Measurements from ENCODE around the gene CCDC24. TPM values are rescaled to one million over a fixed set of nuclear protein-coding genes. Genes with fewer than 3 reads are reported as not detected.
A peak's percentile ranks its signal among the peaks of the same experiment; 100 is the strongest.

Gene CCDC24
- total RNA-seq, 1 donor from 2014 or later, result 0.79 TPM

DNA sequence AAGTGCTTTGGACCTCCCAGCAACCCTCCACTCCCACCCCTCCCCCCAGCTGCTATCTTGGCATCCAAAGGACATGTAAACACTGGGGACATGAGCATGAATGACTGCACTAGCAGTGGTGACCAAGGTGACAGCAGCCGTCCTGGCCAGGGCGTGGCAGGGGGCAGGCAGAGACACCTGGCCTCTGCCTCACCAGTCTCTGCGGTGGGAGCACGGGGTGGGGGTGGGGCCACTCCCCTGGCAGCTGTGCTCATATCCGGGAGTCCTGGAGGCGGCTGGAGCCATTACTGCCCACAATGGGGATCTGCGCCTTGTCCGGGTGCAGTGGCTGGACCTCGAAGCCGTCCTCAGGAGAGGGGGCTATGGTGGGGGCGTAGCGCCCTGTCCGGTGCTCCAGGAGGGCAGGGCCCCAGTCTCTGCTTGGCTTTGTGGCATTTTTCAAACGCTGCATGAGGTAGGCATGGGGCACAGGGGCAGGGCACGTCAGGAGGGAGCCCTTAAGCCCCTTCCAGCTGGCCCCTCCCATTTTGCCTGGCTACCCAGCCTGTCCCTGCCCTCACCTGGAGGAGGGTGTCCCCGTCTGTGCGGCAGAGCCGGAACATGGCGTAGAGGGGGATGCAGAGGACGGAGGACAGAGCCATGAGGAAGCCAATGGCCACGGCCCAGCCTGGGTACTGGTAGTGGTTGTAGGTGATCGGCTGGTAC is 6.0 kb downstream of the CCDC24 start:
- no peak for DNase-seq (ENCODE audit: low read depth in 2 of 2)

DNA sequence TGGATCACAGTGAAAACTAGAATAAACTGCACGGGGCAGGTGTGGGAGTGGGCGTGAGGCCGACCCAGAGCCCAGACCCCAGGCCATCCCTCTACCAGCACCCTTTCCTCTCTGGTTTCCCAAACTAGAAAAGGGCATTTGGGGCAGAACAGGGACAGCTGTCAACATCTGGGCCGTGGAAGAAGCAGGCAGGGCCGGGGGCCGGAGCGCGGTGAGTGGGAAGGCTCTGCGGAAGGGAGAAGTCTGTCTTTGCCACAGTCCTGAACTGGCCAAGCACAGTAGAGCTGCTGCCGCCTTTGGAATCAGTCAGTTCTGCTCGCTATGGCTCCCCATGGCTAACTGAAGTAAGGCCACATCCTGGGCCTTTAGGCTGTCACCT is 6.6 kb downstream of the CCDC24 start:
- no peak for DNase-seq (ENCODE audit: low read depth in 2 of 2)

DNA sequence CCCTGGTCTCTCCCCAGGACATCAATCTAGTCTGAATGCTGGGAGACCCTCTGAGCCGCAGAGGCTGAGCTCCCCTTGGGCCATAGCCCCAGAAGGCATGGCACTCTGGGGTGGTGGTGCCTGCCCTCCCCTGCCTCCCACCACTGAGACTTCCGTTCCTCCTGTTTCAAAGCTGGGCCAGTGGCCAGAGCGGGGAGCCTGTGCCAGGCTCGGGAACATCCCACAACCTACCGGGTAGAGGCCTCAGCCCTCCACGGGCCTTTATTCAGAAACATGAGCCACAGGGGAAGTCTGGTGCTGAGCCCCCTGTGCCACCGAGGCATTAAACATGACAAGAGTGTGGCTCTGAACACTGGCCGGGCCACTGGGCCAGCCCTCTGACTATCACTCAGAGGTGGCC is 8.1 kb downstream of the CCDC24 start:
- DNase-seq (ENCODE audit: low read depth in 2 of 2), result no peak

DNA sequence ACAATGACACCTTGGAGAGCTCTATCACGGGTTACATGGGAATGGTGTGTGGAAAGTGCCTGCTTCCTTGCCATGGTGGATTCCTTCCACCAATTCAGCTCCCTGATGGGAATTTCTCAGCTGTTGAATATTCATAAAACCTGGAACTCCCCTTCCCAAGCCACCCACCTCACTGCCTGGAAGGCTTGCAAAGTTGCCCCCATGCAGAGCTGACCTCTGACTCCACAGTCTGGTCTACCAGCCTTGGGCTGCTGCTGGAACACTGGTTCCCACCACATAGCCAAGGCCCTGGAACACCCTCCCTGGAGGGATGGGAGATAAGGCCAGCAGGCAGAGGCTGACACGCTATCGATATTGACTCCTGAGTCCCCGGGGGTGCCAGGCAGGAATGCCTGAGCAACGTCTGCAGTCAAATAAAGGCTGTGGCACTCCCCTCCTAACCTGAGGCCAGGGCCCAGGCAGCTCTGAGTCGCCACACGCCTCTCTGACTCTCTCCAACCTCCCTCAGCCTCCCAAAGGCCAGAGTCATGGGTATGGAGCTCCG is 8.8 kb downstream of the CCDC24 start:
- no peak for DNase-seq (ENCODE audit: low read depth in 2 of 2)

DNA sequence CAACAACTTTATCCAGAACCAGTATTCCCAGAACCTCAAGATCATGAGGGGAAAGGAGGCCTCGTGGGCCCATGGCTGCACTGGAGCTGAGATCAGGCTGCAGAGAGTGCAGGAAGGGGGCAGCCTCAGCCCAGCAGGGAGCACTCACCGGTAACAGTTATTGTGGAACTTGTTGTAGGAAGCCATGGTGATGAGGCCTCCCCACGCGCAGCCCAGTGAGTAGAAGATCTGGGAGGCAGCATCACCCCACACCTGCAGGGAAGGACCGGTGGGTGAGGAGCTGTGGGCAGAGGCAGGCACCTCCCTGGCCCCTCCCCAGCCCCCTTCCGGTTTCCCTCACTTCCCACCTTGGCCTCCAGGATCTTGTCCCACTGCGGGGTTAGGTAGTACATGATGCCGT is 10.8 kb downstream of the CCDC24 start:
- no peak for DNase-seq (ENCODE audit: low read depth in 2 of 2)

DNA sequence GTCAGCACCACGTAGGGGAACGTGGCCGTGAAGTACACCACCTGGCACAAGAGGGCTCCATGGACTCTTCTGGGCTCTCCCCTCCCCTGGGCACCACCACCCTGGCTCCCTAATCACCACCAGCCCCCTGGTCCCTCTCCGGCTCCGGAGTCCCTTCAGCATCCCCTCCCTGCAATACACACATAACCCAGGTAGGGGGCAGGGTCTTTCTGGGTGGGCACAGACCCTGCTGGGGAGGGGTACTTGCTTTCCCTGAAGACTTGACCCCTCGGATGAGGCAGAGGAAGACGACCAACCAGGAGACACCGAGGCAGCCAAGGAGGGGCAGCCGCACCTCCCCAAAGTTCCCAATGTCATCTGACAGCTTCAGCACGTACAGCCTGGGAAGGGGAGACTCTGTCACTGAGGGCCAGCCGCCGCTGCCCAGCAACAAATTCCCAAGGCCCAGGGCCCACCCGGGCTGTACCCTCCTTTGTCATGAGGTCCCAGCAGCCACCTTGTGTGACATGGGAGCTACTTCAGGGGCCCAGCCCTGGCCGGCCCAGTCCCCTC is 11.3 kb downstream of the CCDC24 start:
- no peak for DNase-seq (ENCODE audit: low read depth in 2 of 2)

DNA sequence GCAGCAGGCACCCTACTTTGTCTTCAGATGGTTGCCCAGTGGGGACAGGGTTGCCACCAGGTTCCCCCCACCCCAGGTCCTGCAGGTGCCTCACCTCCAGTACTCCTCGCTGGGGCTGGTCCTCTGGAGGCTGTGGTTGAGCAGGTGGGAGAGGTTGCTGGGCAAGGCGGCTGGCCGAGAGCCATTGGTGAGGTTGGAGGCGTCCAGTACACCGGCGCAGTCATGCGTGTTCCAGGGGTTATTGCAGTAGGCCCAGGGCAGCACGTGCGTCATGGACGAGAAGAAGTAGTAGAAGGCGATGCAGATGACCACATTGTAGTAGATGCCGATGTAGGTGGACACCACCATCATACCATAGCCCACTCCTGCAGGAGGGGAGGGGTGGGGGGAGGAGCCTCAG is 16.9 kb downstream of the CCDC24 start:
- no peak for DNase-seq (ENCODE audit: low read depth in 2 of 2)

DNA sequence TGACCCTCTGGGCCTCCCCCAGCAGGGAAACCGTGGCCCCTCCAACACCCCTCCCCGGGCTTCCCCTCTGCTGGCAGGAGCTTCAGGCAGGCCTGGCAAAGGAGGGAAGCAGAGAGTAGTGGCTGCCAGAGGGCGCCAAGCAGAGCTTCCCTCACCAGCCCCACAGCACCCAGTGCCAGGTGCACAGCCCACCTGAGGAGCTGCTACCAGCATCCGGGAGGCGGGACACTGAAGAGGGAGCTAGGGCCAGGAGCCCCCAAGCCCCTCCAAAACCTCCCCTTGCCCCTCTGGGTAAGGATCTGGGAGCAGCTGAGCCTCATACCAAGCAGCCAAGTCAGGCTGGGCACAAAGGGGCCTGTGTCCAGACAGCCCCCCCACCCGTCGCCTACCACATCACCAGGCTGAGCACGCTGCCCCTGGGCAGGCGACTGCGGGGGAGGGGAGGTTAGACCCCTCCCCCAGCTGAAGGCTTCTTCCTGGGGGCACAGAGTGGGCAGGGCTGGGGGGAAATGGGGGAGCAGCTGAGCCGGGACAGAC is 19.6 kb downstream of the CCDC24 start:
- DNase-seq (ENCODE audit: low read depth in 2 of 2), result no peak

DNA sequence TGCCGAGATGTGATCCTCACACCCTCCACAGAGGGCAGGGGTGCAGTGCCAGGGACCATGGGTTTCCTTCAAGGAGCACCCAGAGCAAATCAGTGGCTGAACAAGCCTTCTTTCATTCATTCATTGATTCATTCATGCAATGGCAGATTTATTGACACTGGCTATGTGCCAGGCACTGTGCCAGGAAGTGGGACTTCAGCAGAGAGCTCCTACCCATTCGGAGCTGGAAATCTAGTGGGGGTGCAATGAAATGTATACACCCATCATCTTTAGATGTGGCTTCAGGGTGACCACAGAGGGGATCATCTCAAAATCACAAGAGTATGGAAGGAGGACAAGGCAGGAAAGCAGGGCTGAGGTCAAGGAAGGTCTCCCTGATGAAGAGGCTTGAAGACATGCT is 21.0 kb downstream of the CCDC24 start:
- DNase-seq (ENCODE audit: low read depth in 2 of 2), result peak in 1 of 2 donors; percentile 23

DNA sequence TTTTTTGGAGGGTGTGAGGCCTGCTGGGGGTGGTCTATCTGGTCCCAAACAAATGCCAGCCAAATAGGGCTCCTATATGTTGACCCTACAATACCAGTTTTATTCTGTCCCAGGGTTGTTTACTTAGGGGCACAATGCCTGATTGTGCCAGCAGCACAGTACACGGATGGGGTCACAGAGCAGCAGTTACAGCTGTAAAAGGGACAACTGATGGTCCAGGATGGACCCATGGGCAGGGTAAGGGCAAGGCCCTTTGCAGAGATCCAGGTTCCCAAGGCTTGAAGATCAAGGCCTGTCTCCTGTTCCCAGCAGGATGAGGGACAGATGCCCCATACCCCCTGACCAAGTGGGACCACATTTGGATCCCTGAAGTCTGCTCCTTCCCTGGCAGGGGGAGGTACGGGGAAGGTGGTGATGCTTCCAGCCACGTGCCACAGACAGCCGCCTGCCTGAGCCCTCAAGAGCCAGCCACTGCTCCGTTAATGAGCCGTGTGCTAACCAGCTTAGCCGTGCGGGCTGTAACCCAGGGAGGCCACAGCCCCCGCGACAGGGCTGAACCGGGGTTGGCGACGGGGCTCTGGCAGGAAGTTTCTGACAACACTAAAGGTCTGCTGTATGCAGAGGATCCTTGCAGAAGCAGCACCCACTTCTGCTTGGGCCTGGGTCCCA is 21.7 kb downstream of the CCDC24 start:
- no peak for DNase-seq (ENCODE audit: low read depth in 2 of 2)

DNA sequence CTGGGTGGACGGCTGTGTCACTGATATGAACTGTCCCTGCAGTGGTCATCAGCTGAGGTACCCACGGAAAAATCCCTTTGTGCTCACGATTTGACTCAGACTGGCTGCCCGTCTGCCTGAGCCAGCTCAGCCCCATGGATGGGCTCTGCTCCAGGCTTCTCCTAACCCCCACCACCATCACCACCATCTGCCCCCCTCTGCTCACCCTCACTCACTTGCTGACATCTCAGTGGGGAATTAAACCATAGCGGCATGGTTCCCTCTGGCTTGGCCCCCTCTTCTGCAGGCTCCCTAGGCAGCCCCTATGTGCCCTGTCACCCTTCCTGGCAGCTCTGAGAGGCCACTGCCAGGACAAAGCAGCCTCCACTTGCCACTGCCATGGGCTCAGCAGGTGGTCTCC is 22.6 kb downstream of the CCDC24 start:
- DNase-seq (ENCODE audit: low read depth in 2 of 2), result no peak

DNA sequence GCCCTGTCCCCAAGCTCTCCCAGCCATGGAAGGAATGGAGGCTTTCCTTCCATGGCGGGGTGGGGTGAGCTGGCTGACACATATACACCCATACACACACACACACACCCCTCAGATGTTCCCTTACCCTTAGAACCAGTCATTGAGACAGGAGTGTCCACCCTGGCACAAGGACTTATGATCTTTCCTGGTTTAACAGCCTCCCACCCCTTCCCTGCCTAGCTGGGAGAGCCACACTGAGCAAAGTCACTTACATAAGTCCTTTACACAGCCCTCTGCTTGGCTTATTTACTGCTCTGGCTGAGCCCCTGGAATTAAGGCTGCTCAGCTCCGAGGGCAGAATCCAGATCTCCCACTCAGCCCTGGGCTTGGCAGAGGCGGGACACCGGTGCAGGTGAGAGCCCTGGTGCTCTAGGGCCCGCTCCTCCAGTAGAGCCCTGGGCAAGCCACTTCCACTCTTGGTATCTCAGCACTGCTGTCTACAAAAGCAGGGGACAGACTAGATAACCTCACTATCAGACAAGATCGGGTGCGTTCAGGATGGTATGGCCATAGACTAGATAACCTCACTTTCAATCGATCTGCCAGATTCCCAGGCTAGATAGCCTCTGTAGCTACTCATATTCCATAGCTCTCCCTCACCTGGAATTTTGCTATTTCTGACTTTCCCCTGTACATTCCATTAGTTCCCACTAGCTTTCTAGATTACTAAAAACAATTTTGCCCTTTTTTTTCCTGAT is 23.1 kb downstream of the CCDC24 start:
- DNase-seq (ENCODE audit: low read depth in 2 of 2), result no peak

DNA sequence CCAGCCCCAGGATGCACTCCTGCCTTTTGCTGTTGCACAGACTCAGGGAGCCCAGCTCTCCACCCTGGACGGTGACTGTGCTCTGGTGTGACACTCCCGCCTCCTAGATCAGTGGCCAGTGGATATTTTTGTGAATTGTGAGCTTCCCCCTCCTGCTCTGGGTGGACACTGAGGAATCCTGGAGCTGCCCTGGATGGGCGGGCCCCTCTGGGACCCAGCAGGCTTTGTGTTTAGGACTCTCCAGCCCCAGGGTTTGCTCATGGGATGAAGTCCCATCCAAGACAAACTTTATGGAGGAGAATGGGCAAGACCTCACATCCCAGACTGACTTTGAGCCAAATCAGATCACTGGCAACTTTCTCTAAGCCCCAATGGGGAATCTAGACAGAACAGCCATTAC is 23.8 kb downstream of the CCDC24 start:
- no peak for DNase-seq (ENCODE audit: low read depth in 2 of 2)

DNA sequence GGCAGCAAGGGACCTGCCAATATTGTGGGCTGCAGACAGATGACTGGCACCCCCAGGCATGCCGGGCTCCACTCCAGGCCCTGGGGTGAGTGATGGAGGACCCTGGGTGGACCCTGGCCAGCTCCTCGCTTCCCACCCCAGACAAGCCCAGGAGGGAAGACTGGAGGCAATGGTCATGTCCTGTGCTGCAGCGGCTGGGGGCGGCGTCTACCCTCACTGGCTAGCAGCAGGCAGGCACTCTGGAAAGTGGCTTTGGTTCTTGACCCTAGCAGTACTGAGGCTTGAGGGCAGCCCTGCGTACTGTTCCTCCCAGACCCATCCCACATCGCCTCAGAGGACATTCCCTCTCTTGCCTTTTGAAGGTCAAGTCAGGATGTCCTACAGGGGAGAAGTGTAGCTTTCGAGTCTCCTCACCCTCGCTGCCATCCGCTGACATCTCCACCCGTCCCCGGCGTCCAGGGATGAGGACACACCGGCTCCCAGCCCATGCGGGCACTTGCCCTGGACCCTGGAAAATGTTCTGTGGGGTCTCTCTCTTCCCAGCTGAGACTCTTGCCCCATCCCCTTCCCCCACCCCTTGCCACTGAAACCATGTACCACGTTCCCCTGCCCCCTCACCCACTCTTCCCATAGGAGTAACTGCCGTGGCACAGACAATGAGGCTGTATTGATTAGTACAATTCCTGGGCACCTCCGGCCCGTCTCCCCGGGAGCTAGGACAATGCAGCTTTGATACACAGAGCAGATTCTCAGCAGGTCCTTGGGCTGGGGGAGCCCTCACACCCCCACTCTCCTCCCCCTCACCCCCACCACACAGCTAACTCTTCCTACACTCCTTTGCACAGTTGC is 24.9 kb downstream of the CCDC24 start:
- no peak for DNase-seq (ENCODE audit: low read depth in 2 of 2)

DNA sequence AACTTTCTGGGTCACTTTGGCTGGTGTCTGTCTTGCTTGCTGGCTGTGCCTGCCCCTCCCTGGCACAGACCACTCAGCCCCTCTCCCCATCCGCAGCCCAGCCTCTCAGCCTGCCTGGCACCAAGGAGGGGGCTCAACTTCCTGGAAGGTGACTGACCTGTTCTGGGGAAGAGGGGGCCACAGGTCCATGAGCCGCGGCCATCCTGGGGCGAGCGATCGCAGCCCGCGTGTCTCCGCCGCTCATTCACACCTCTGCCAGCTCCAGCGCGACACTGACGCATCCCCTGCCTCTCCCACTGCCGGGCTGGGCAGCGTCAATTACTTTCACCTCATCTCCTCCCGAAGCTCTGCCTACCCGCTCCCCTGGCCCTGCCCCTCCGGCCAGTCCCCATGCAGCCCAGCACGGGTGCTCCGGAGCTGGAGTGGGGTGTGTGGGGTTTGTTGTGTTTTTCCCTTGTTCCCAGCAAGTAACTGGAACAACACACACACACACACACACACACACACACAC is 25.5 kb downstream of the CCDC24 start:
- no peak for DNase-seq (ENCODE audit: low read depth in 2 of 2)

DNA sequence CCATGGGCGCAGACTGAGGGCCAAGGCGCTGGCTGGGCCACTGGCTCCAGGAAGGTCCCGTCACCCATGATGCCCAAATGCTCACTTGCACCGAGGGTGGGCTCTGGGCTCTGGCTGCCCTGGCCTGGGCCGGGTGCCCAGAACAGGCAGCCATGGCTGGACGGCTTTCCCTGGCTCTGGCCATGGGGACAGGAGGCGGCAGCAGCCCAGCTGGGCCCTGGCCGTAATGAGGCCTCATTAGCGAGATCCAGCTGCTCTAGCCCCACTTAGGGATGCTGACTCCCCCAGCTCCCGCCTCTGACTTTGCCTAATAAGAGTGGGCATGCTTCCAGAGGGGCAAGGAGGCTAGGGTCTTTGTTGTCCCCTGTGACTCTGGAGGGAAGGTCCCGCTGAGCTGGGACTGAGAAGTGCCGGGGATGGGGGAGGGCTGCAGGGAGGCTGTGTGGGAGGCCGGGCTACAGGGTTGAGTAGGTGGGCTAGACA is 28.1 kb downstream of the CCDC24 start:
- DNase-seq (ENCODE audit: low read depth in 2 of 2), result no peak

DNA sequence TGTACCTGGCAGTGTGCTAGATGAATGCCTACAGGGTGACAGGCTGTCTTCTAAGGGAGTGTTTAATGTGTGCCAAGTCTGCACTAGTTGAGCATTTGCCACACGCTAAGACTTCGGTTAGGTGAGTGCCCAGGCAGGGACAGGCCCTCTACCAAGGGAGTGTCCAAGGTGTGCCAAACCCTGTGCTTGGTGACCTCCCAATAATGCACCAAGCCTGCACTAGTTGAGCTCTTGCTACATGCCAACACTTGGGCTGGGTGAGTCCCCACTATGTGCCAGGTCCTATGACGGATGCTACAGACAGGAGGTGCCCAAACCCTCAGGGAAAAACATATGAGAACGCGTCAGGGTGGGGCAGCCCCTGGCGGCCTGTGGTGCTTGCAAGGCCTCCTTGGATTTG is 29.1 kb downstream of the CCDC24 start:
- no peak for DNase-seq (ENCODE audit: low read depth in 2 of 2)

DNA sequence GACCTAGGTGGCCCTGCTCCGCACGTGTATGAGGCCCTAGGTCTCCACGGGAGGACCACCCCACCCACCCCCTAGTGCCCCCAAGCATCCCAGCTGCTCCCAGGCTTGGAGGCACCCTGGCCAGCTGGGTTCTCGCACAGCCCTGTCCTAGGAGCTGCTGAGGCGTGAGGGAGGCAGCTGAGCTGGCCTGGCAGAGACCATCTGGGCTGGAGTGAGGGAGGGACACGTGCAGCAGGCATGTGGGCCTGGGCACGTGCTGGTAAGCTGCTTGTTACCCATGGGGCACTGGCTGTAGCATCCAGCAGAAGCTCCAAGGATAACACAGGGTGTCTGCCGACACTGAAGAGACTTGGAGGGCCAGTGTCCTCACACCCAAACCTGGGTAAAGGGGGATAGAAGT is 29.8 kb downstream of the CCDC24 start:
- no peak for DNase-seq (ENCODE audit: low read depth in 2 of 2)

DNA sequence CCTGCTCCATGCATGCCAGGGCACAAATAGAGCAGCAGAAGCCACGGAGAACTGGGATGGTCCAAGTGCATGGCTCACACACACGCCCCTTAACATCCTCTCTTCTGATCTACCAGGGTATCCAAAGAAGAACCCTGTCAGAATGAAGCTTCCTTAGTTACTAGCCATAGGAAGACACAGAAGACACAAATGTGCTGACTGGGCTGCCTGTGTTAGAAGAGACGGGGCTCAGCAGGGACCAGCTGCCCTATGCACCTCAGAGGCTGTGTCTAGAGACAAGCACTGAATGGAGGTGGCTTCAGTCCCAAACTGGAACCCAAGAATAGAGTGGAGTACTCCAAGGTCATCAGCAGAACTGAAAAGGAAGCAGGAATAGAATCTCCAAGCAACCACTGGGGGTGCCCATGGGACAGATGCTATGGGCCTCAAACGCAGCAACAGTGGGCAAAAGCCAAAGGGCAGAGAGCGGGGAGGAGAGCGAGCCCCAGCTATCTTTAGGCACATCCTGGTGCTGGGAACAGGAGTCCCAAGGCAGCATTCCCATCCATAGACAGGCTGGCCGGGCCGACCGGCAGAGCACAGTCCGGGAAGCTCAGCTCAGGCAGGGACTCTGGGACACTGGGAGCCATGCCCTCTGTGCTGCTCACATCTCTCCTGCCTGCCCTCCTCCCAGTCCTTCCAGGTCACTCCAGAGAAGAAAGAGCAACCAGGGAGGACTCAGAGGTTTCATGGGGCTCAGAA is 30.4 kb downstream of the CCDC24 start:
- no peak for DNase-seq (ENCODE audit: low read depth in 2 of 2)
